ENCODE results near the gene CD99L2.

The CD99L2 gene

GRCh38 chrX:150761176-150761818 is 137.2 kb downstream of the CD99L2 start:
- no peak for DNase-seq

GRCh38 chrX:150759568-150760416 is 138.7 kb downstream of the CD99L2 start:
- no peak for DNase-seq

GRCh38 chrX:150757371-150757770 is 141.1 kb downstream of the CD99L2 start:
- no peak for DNase-seq

- DNase-seq, result no peak
Observed at GRCh38 chrX:150753968-150754367, 144.5 kb downstream of the CD99L2 start.

GRCh38 chrX:150753357-150753756 is 145.1 kb downstream of the CD99L2 start:
- no peak for DNase-seq

- DNase-seq, result no peak
Observed at GRCh38 chrX:150752124-150752523, 146.3 kb downstream of the CD99L2 start.

GRCh38 chrX:150736475-150736874 is 162.0 kb downstream of the CD99L2 start:
- DNase-seq, result no peak

GRCh38 chrX:150731795-150732194 is 166.7 kb downstream of the CD99L2 start:
- no peak for DNase-seq

- DNase-seq, result no peak
Observed at GRCh38 chrX:150730719-150731118, 167.7 kb downstream of the CD99L2 start.

GRCh38 chrX:150729956-150730355 is 168.5 kb downstream of the CD99L2 start:
- DNase-seq, result no peak

- no peak for DNase-seq
Observed at GRCh38 chrX:150719621-150720020, 178.8 kb downstream of the CD99L2 start.

All from cortex of kidney (tissue), 1 donor.